H1 (cell line): ENCODE data around the gene PRELID2. TPM values are rescaled to one million over a fixed set of nuclear protein-coding genes. Genes with fewer than 3 reads are reported as not detected.

Experiments used
- CTCF ChIA-PET: fragments of 300-600 bp; sonication (Branson Sonifier 250); formaldehyde crosslinking; loops from one replicate; lab custom pipeline; 2021; ENCODE audit not compliant: partially characterized antibody; lab: Charles Lee
- POLR2A ChIA-PET: fragments of 300-600 bp; sonication (Branson Sonifier 250); formaldehyde crosslinking; loops from one replicate; lab custom pipeline; 2021; ENCODE audit warnings: inconsistent platforms; ENCODE audit not compliant: partially characterized antibody; lab: Charles Lee
- DNase-seq, 2 experiments: peaks; one replicate each; pipeline versions ENCODE4 v3.0.0 to v3.0.0-alpha.2; 2010 to 2022; ENCODE audit warnings: low spot score in 2 of 2, low read depth in 1 of 2, mixed read lengths in 1 of 2
- FAIRE-seq: peaks from 2 replicates; lab custom pipeline; 2011; peaks lifted over from hg19 to GRCh38; lab: Jason Lieb, UNC
- H2AFZ ChIP-seq: 2 replicates; pipeline ENCODE4 v1.8.1; 2012; ENCODE audit warnings: low read length, inconsistent platforms
- H2AK5ac ChIP-seq: 2 replicates; pipeline ENCODE4 v1.6.1; 2013; ENCODE audit warnings: low read depth, low read length
- H2BK120ac ChIP-seq: replicated peaks from 2 replicates; pipeline ENCODE3; 2013; ENCODE audit warnings: low read depth, low read length, inconsistent platforms
- H2BK12ac ChIP-seq: 2 replicates; pipeline ENCODE4 v1.6.1; 2013; ENCODE audit warnings: low read depth, low read length
- H2BK15ac ChIP-seq: 2 replicates; pipeline ENCODE4 v1.6.1; 2013; ENCODE audit warnings: low read length
- H2BK20ac ChIP-seq: 2 replicates; pipeline ENCODE4 v1.6.1; 2013; ENCODE audit warnings: low read length
- H2BK5ac ChIP-seq: 2 replicates; pipeline ENCODE4 v1.6.1; 2013; ENCODE audit warnings: low read depth, low read length
- H3K14ac ChIP-seq: 2 replicates; pipeline ENCODE4 v1.6.1; 2013; ENCODE audit warnings: inconsistent platforms; ENCODE audit not compliant: insufficient read length
- H3K18ac ChIP-seq: 2 replicates; pipeline ENCODE4 v1.6.1; 2013; ENCODE audit warnings: low read length; ENCODE audit errors: extremely low read depth
- H3K23ac ChIP-seq: 2 replicates; pipeline ENCODE4 v1.6.1; 2013; ENCODE audit warnings: inconsistent platforms; ENCODE audit not compliant: insufficient read length
- H3K23me2 ChIP-seq: 2 replicates; pipeline ENCODE4 v1.6.1; 2013; ENCODE audit warnings: low read depth, low read length
- H3K27ac ChIP-seq: 2 replicates; pipeline ENCODE4 v1.6.1; 2011; ENCODE audit warnings: low read depth, low read length, inconsistent platforms
- H3K27me3 ChIP-seq, 4 experiments: replicated peaks in 1 of 4; 1 replicate in 1 of 4; 2 replicates in 3 of 4; pipeline versions ENCODE4 v1.6.1 to v1.8.1; 2011 to 2013; ENCODE audit warnings: low read length in 3 of 4, mild to moderate bottlenecking in 3 of 4, inconsistent platforms in 2 of 4, mixed read lengths in 2 of 4, moderate library complexity in 1 of 4; ENCODE audit not compliant: control insufficient read depth in 3 of 4, insufficient read depth in 3 of 4; ENCODE audit errors: extremely low read depth in 1 of 4
- H3K36me3 ChIP-seq, 4 experiments: 2 replicates each; pipeline versions ENCODE4 v1.6.1 to v1.8.1; 2011 to 2013; ENCODE audit warnings: mild to moderate bottlenecking in 4 of 4, low read length in 3 of 4, moderate library complexity in 2 of 4, control low read depth in 1 of 4, inconsistent platforms in 1 of 4; ENCODE audit not compliant: insufficient read depth in 4 of 4, control insufficient read depth in 2 of 4
- H3K4ac ChIP-seq: replicated peaks from 2 replicates; pipeline ENCODE3; 2013; ENCODE audit warnings: low read length, low read depth, mixed read lengths, inconsistent platforms; ENCODE audit not compliant: insufficient read length
- H3K4me1 ChIP-seq, 4 experiments: replicated peaks in 1 of 4; 1 replicate in 1 of 4; 2 replicates in 3 of 4; pipeline versions ENCODE4 v1.6.1 to v1.8.1; 2011 to 2013; ENCODE audit warnings: low read length in 3 of 4, inconsistent platforms in 2 of 4, mixed read lengths in 1 of 4; ENCODE audit not compliant: insufficient read depth in 4 of 4, control insufficient read depth in 3 of 4
- H3K4me2 ChIP-seq, 2 experiments: 2 replicates each; pipeline versions ENCODE4 v1.6.1 to v1.8.1; 2011 to 2013; ENCODE audit warnings: low read depth in 2 of 2, low read length in 2 of 2, control low read depth in 1 of 2, inconsistent platforms in 1 of 2, mild to moderate bottlenecking in 1 of 2; ENCODE audit not compliant: insufficient read depth in 1 of 2
- H3K4me3 ChIP-seq, 4 experiments: fragments of 200-600, 300-600 bp in 1 of 4; sonication (generic), shearing (Covaris generic), sonication (Bioruptor Twin) in 1 of 4; 2 replicates each; pipeline versions ENCODE4 v1.5.1 to v1.8.1; 2011 to 2016; ENCODE audit warnings: low read length in 4 of 4, low read depth in 3 of 4, control low read depth in 2 of 4, inconsistent platforms in 2 of 4, mild to moderate bottlenecking in 2 of 4, mixed read lengths in 1 of 4, moderate library complexity in 1 of 4; ENCODE audit not compliant: insufficient read depth in 2 of 4; ENCODE audit errors: extremely low read depth in 1 of 4
- H3K56ac ChIP-seq: replicated peaks from 2 replicates; pipeline ENCODE3; 2013; ENCODE audit warnings: low read depth, mild to moderate bottlenecking, mixed read lengths, low read length, inconsistent platforms; ENCODE audit not compliant: insufficient read length
- H3K79me1 ChIP-seq: 2 replicates; pipeline ENCODE4 v1.6.1; 2013; ENCODE audit warnings: low read depth, low read length, control low read depth
- H3K79me2 ChIP-seq, 2 experiments: 2 replicates each; pipeline versions ENCODE4 v1.6.1 to v1.8.1; 2012 to 2013; ENCODE audit warnings: low read length in 2 of 2, mild to moderate bottlenecking in 2 of 2, inconsistent platforms in 1 of 2; ENCODE audit not compliant: insufficient read depth in 2 of 2, control insufficient read depth in 1 of 2
- H3K9ac ChIP-seq, 4 experiments: replicated peaks in 1 of 4; 1 replicate in 1 of 4; 2 replicates in 3 of 4; pipeline versions ENCODE4 v1.6.1 to v1.8.1; 2011 to 2013; ENCODE audit warnings: low read depth in 3 of 4, low read length in 3 of 4, control low read depth in 2 of 4, mild to moderate bottlenecking in 2 of 4, moderate library complexity in 2 of 4, inconsistent platforms in 1 of 4; ENCODE audit errors: extremely low read depth in 1 of 4
- H3K9me3 ChIP-seq, 2 experiments: 2 replicates each; pipeline versions ENCODE4 v1.6.1 to v1.8.1; 2012 to 2013; ENCODE audit warnings: mild to moderate bottlenecking in 2 of 2, moderate library complexity in 2 of 2, control low read depth in 1 of 2, inconsistent platforms in 1 of 2, low read depth in 1 of 2, low read length in 1 of 2, mixed read lengths in 1 of 2; ENCODE audit not compliant: insufficient read depth in 2 of 2
- H4K20me1 ChIP-seq, 2 experiments: replicated peaks in 1 of 2; 2 replicates each; pipeline versions ENCODE3 to v1.8.1; 2011 to 2013; ENCODE audit warnings: inconsistent platforms in 2 of 2, low read length in 2 of 2, mild to moderate bottlenecking in 1 of 2; ENCODE audit not compliant: insufficient read depth in 2 of 2, control insufficient read depth in 1 of 2
- H4K5ac ChIP-seq: 2 replicates; pipeline ENCODE4 v1.6.1; 2013; ENCODE audit warnings: low read length, low read depth, mixed read lengths, inconsistent platforms; ENCODE audit not compliant: insufficient read length
- H4K8ac ChIP-seq: 2 replicates; pipeline ENCODE4 v1.8.0; 2013; ENCODE audit warnings: mild to moderate bottlenecking, moderate library complexity, low read length, inconsistent platforms; ENCODE audit not compliant: insufficient read depth; ENCODE audit errors: extremely low read depth
- H4K91ac ChIP-seq: replicated peaks from 2 replicates; pipeline ENCODE3; 2013; ENCODE audit warnings: low read length, mixed read lengths, inconsistent platforms; ENCODE audit not compliant: insufficient read length
- RAD21 ChIP-seq, 2 experiments: IDR thresholded peaks in 1 of 2; conservative IDR thresholded peaks in 1 of 2; 2 replicates each; pipeline ENCODE4 v1.6.1; 2011; ENCODE audit warnings: low read depth in 2 of 2, low read length in 2 of 2, improper control_type of control experiment in 1 of 2, inconsistent platforms in 1 of 2, mild to moderate bottlenecking in 1 of 2, moderate library complexity in 1 of 2
- TEAD4 ChIP-seq: IDR thresholded peaks from 2 replicates; pipeline ENCODE4 v1.6.1; 2012; ENCODE audit warnings: low read depth, low read length, inconsistent platforms, mixed read lengths
- WGBS, 2 experiments: shearing (Covaris generic) in 1 of 2; methylation state at CpG; one replicate each; pipeline versions ENCODE4 v1.1.6 to v1.1.7; 2013 to 2015; ENCODE audit warnings: low lambda C conversion rate in 2 of 2, mixed read lengths in 2 of 2, inconsistent platforms in 1 of 2, low coverage in 1 of 2, missing lambda C conversion rate in 1 of 2; ENCODE audit not compliant: insufficient replicate concordance in 2 of 2, insufficient coverage in 1 of 2, insufficient read length in 1 of 2; ENCODE audit errors: extremely low coverage in 1 of 2, missing lambda C conversion rate in 1 of 2; 5-methylcytosine and 5-hydroxymethylcytosine counted together
- polyA plus RNA-seq, 7 experiments: library from polyadenylated mRNA; depleted of rRNA in 3 of 7; stranded (reverse) in 5 of 7; unstranded in 2 of 7; fragments of >200 nt in 5 of 7; fragments of 200-250 nt in 2 of 7; gene quantifications; 1 replicate in 5 of 7; 2 replicates in 1 of 7; 4 replicates in 1 of 7; pipeline versions ENCODE4 v1.2.1 to v1.2.3, GENCODE V29; 2011 to 2013; ENCODE audit warnings: missing spikeins in 2 of 7, mixed read lengths in 2 of 7
- total RNA-seq: library from RNA; stranded (reverse); fragmentation: NEBNext Ultra II Directional; extraction: Animal tissue kit (Norgen Biotek cat#: 25700); gene quantifications from 2 replicates; pipeline ENCODE4 v1.2.1, GENCODE V29; 2021
- TF ChIP-seq, protein P1 (sequence below), 3 experiments: IDR thresholded peaks; 1 replicate in 2 of 3; 2 replicates in 1 of 3; pipeline versions ENCODE4 v1.5.1 to v1.6.1; 2011; ENCODE audit warnings: low read length in 3 of 3, mild to moderate bottlenecking in 3 of 3, inconsistent platforms in 2 of 3, low read depth in 1 of 3, moderate library complexity in 1 of 3; ENCODE audit not compliant: insufficient read depth in 1 of 3; ENCODE audit errors: control extremely low read depth in 1 of 3

Gene PRELID2
- total and polyA plus RNA-seq, 2 of the 8 experiments (the other 6 are each of a cell fraction or from before 2014, with no cell fraction given), result 2.2 to 7.8 TPM

DNA sequence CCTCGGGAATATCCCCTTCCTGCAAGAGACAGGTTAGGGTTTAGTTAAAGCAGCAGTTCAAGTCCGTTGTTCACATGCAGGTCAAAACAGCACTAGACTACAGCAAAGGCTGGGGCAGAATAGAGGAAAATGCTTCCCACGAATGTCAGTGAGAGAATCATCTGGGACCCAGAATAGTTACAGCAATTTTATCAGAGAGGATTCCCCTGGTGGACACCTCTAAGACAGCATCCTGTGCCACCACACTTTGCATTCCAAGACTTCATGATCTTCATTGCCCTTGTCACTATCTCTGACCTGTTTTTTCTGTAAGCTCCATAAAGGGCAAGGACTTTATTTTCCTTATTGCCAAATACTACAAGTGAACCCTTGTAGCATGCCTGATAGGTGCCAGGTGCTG, 24.8 kb upstream of the PRELID2 start:
- Histone ChIP-seq H2BK12ac (no peak overlapping the region), H3K4me3 (no peak overlapping the region), H2AFZ (no peak overlapping the region), H3K23ac (no peak overlapping the region), H3K4me1 (peaks cover 3 to 5% (median 3%) of the 10 kb centered on the region in 4 experiments; a peak in 5 of 7 replicates), H2BK15ac (no peak overlapping the region), H3K56ac (no peak overlapping the region), H3K27ac (no peak overlapping the region), H3K14ac (no peak overlapping the region), H2BK5ac (no peak overlapping the region), H3K27me3 (no peaks in the 10 kb centered on the region), H3K79me2 (no peaks in the 10 kb centered on the region), H3K9ac (no peak overlapping the region), H3K79me1 (no peaks in the 10 kb centered on the region), H4K91ac (no peak overlapping the region), H4K8ac (no peak overlapping the region), H3K23me2 (peaks cover 2% of the 10 kb centered on the region; the same call in 1 of the 2 replicates), H3K4ac (no peak overlapping the region), H3K36me3 (no peaks in the 10 kb centered on the region), H3K4me2 (no peak overlapping the region), H3K18ac (no peak overlapping the region), H4K5ac (no peak overlapping the region), H2BK20ac (no peak overlapping the region), H3K9me3 (no peaks in the 10 kb centered on the region), H4K20me1 (no peaks in the 10 kb centered on the region), H2AK5ac (no peak overlapping the region), H2BK120ac (no peak overlapping the region)
- DNase-seq (no peak), FAIRE-seq (no peak)
- ChIA-PET POLR2A (no interaction called here), CTCF (interaction anchor here (0.5 to 3.3 kb wide), 28 partner anchors 8 to 525 kb away, joined by 3 to 15 read pairs (median 4); partner anchors contain the start of gene PRELID2)
- 89% methylated on average over 3 of the region's 3 CpGs; no CpG with 5 or more reads in 1 of the 2 experiments for WGBS, 2 experiments
- TF ChIP-seq, protein P1, sequence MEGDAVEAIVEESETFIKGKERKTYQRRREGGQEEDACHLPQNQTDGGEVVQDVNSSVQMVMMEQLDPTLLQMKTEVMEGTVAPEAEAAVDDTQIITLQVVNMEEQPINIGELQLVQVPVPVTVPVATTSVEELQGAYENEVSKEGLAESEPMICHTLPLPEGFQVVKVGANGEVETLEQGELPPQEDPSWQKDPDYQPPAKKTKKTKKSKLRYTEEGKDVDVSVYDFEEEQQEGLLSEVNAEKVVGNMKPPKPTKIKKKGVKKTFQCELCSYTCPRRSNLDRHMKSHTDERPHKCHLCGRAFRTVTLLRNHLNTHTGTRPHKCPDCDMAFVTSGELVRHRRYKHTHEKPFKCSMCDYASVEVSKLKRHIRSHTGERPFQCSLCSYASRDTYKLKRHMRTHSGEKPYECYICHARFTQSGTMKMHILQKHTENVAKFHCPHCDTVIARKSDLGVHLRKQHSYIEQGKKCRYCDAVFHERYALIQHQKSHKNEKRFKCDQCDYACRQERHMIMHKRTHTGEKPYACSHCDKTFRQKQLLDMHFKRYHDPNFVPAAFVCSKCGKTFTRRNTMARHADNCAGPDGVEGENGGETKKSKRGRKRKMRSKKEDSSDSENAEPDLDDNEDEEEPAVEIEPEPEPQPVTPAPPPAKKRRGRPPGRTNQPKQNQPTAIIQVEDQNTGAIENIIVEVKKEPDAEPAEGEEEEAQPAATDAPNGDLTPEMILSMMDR (IDR thresholded peaks at IDR 0.05; ENCODE audit: control extremely low read depth in 1 of 3, insufficient read depth in 1 of 3, low read depth in 1 of 3, low read length in 3 of 3), result peak in 2 of 3 experiments; percentile 30 to 52; a peak in 2 of 4 replicates
- TF ChIP-seq RAD21 (IDR thresholded peaks at IDR 0.05 in 1 of 2, conservative IDR thresholded peaks at IDR 0.05 in 1 of 2; ENCODE audit: low read depth in 2 of 2, low read length in 2 of 2) (peak in 1 of 2 experiments; percentile 22; a peak in 1 of 4 replicates), TEAD4 (0 out of 2 replicates have a peak, but pooled peaks have one; percentile 26)
